Fibroblast of the conjunctiva (primary cell): ENCODE results near the gene SCRT2.
"Not testable (repeated sequence)": the region's sequence is repeated elsewhere in the genome, so short reads cannot be mapped to it uniquely, and the experiment has no call there.

Experiments
- DNase-seq: peaks from one replicate; pipeline ENCODE4 v3.0.0-alpha.2; 2010; ENCODE audit warnings: low read depth

The SCRT2 gene

GRCh38 chr20:701401-702129 lies 26.0 kb upstream of the SCRT2 start:
- DNase-seq: no peak

DNA sequence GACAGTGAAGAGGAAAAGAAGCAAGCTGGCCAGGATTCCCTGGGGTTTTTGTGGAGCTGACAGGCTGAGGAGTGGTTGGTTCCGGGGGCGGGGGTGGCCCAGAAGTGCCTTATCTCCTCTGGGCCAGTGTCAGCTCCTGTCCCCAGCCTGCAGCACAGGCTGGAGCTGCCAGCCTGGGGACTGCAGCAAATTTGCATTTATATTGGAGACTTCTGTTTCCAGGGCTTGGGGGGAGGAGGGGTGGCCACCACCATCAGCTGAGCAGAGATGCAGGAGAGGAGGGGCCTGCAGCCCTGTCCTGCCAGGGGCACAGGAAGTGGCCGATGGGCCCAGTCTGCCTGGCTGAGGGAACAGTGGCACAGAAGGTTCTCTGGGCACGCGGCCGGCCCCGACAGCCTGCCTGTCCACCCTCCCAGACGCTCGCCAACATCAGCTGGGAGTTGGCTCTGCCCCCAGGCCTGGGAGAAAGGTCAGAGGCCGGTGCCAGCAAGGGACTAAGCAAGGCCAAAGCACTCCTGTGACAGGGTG lies 24.3 kb upstream of the SCRT2 start:
- no peak for DNase-seq

DNA sequence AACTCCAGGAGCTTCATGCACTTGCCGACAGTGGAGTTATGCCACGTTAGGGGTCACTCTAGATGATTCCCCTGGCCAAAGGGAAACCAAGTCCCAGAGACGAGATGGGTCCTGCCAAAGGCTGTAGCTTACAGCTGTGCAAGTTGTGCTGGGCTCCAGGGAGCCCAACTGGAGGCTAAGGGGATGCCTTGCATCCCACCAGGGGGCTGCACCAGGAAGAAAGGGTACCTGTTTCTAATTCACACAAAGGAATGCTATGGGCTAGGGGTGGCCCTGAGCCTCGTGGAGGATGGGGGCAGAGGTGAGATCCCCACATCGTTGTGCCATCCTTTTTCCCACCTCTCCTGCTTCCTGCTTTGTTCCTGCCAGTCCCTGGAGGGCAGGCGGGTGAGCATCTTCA lies 23.7 kb upstream of the SCRT2 start:
- no peak for DNase-seq

GRCh38 chr20:698276-698675 lies 22.7 kb upstream of the SCRT2 start:
- no peak for DNase-seq

GRCh38 chr20:697826-698225 lies 22.2 kb upstream of the SCRT2 start:
- DNase-seq: no peak

GRCh38 chr20:695165-695866 lies 19.7 kb upstream of the SCRT2 start:
- no peak for DNase-seq

- DNase-seq: no peak
These were observed 18.9 kb upstream of the SCRT2 start for GRCh38 chr20:694496-694895.

- DNase-seq: not testable (repeated sequence)
These were observed 18.2 kb upstream of the SCRT2 start for GRCh38 chr20:693786-694185.

- no peak for DNase-seq
These were observed 16.4 kb upstream of the SCRT2 start for GRCh38 chr20:692044-692443.

DNA sequence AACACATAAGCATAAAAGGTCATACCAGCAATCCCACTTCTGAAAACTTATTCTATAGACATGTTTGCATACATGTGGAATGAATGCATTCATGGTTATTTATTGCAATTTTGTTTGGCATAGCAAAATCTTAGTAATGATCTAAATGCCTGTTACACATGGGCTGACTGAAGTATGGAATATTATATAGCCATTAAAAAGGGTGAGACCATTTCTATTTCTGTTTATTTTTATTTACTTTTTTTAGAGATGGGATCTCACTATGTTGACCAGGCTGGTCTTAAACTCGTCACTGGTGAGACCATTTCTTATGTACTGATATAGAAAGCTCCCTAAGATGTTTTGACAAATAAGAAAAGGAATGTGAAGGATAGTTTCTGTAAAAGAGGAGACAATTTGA lies 14.3 kb upstream of the SCRT2 start:
- no peak for DNase-seq

- no peak for DNase-seq
These were observed 13.7 kb upstream of the SCRT2 start for GRCh38 chr20:689348-689747.

DNA sequence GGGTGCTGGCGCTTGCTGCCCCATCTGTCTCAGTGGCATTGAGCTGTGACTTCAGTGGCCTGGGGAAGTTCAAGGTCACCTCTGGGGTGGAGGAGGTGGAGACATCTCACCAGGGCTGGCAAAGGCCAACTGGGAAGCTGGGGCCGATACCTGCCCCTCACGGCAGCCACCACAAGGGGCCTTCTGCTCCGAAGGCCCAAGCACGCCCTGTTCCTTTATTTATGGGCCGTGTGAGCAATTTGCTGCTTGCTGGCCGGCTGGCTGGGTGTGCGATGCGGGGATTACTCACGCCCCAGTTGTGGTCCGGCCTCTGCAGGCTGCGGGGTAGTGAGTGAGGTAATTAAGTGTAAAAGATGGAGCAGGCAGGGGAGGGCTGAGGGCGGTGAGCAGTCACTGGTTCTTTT lies 13.2 kb upstream of the SCRT2 start:
- no peak for DNase-seq

- DNase-seq: no peak
These were observed 12.0 kb upstream of the SCRT2 start for GRCh38 chr20:687468-688203.

DNA sequence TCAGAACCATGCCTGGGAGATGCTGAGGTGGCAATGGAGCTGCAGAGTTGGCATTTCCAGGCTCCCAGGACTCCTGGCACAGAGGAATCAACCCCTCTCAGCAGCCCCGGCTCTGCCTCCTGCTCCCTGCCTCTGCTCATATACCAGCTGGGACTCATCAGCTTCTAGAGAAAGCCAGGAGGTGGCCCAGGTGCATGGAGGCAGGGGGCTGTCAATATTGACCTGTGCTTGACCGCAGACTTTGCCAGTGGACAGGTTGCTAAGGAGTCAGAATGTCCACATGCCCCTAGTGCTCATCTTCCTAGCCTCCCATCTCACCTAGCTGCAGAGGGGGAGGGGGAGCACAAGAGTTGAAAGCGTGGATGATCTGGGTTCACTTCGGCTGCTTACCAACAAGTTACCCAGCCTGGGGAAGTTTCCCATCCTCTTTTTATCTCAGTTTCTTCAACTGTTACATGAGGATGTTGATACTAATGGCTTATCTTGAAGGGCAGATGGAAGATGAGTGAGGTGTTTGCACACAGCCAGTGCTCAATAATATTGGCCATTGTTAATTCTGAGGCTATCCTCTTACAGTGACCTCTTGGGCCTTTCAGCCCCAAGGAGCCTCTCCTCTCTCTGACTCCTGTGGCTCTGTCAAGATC lies 9.2 kb upstream of the SCRT2 start:
- DNase-seq: no peak

GRCh38 chr20:682123-682522 lies 6.5 kb upstream of the SCRT2 start:
- no peak for DNase-seq

- DNase-seq: no peak
These were observed 5.1 kb upstream of the SCRT2 start for GRCh38 chr20:680638-681187.

DNA sequence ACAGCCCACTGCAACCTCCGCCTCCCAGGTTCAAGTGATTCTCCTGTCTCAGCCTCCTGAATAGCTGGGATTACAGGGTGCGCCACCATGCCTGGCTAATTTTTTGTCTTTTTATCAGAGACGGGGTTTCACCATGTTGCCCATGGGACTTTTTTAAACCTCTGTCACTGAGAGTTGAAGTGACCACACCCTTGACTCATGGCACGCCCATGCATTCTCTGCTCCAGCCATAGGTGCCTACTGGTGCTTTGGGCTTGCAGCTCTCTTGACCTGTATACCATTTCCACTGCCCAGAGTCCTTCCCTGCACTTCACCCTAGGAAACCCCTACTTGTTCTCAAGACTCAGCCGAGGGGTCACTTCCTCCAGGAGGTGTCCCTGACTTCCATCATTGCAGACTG lies 2.4 kb upstream of the SCRT2 start:
- no peak for DNase-seq

GRCh38 chr20:676967-677366 lies 1.4 kb upstream of the SCRT2 start:
- DNase-seq: no peak

DNA sequence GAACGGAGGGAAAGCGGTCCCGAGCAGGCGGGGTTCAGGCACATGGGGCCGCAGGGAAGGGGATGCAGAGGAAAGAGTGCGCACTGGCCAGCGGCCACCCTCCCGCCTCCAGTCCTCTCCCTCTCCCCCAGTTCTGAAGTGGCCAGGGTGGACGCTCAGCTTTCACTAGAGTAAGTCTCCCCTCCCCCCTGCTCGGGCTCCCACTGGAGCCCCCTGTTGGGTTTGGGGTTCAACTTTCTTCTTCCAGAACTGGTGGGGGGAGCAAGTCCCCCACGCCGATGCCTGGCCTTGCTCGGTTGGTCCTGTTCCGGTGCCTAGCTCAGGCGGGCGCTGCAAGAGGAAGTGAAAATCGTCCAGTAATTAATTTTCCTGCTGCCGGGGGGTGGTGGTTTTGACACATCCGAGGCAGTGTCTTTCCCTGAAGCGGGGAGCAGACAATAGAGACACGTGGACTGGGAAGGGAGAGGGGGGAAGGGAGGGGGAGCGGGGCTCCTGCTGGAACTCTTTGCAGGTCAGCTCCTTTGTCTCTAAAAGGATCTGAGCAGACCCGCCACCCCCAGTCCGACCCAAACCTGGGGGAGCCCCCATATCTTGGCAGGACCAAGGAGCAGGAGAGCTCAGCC lies 824 bp upstream of the SCRT2 start:
- no peak for DNase-seq

GRCh38 chr20:675033-675452 lies 559 bp downstream of the SCRT2 start:
- DNase-seq: no peak

DNA sequence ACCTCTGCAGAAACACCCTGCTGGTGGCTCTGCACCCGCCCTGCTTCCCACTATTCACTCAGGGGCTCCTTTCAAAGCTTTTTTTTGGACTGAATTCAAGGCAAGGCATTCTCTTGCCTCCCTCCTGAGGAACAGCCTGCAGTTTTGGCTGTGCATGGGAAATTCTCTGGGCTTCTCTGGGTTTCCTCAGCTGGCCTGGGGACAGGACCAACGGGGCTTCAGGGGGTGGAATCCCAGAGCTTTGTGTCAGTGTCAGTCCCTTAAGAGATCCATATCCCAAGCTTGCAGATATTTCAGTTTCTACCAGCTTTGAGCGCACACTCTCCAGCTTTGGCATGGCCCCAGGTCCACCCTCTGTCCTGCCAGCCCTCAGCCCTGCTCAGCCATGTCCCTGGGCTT lies 2.0 kb downstream of the SCRT2 start:
- no peak for DNase-seq
